Heart left ventricle (tissue), 13 donors: ENCODE data around the gene GHR.

Source experiments
- CTCF ChIP-seq, 12 donors: fragments of 200-600 bp; sonication (generic) in 4 of 12; IDR thresholded peaks; one replicate each; pipeline versions ENCODE4 v1.5.0 to v1.8.0; 2018 to 2022; ENCODE audit warnings: antibody characterized with exemption in 12 of 12, mild to moderate bottlenecking in 5 of 12
- POLR2A ChIP-seq, 2 donors: fragments of 450-650 bp; IDR thresholded peaks; one replicate each; pipeline ENCODE4 v1.6.1; 2017; ENCODE audit warnings: antibody characterized with exemption in 2 of 2, mild to moderate bottlenecking in 2 of 2, moderate library complexity in 2 of 2
- donor health status: ischemic (EF 13 %, LVEDD 7.1; RV severe dilation, severe dysfunction).
- donor health status: DM: no; HTN: yes; CAD: no.
- donor health status: DM: no; HTN: no; CAD: no.
- donor health status: ischemic (EF 25% LVEDD 6.9; RV normal size, moderate dysfunction).
- donor health status: ischemic (EF 25% LVEDD 5.7; RV mildly dilated, moderate dysfunction).
- donor health status: ischemic (EF 35%, LVEDD 5.7; RV mildly dilated, moderate dysfunction).
- donor health status: nonischemic (EF 11% LVEDD 7.7; RV severe dilation, severe dysfunction).
- donor health status: DM: yes; HTN: yes; CAD: no.
- donor health status: PGD.
- donor health status: ischemic (EF 29% LVEDD 5.4; RV normal size, mild dysfunction).
- donor health status: nonischemic (EF 23%, LVEDD 6.1; RV moderate dilation, normal function).

GRCh38 chr5:42569325-42569724 is 146.1 kb downstream of the GHR start:
- TF ChIP-seq POLR2A (IDR thresholded peaks at IDR 0.05) (no peak), CTCF (IDR thresholded peaks at IDR 0.05) (no peak)
